Measurements from ENCODE around the gene PUS7.
"Not testable (repeated sequence)": the region's sequence is repeated elsewhere in the genome, so short reads cannot be mapped to it uniquely, and the experiment has no call there.

PUS7 gene

GRCh38 chr7:105423987-105424386, 98.1 kb downstream of the PUS7 start:
- no peaks in the 10 kb centered on the region for H3K36me3 ChIP-seq
- DNase-seq: no peak
- no peaks in the 10 kb centered on the region for H3K4me1 ChIP-seq
- H3K27me3 ChIP-seq: no peaks in the 10 kb centered on the region
- no peak for TF ChIP-seq CTCF (IDR thresholded peaks at IDR 0.05; ENCODE audit: low read depth, low read length)
- H3K4me3 ChIP-seq (ENCODE audit: low read depth, low read length): no peak overlapping the region
- H3K9me3 ChIP-seq: no peaks in the 10 kb centered on the region

- H3K4me3 ChIP-seq (ENCODE audit: low read depth, low read length): no peak overlapping the region
- no peak for DNase-seq
- no peaks in the 10 kb centered on the region for H3K27me3 ChIP-seq
- no peaks in the 10 kb centered on the region for H3K36me3 ChIP-seq
- no peaks in the 10 kb centered on the region for H3K9me3 ChIP-seq
- no peak for TF ChIP-seq CTCF (IDR thresholded peaks at IDR 0.05; ENCODE audit: low read depth, low read length)
- no peaks in the 10 kb centered on the region; the same call in 1 of the 2 replicates for H3K4me1 ChIP-seq
Measured at GRCh38 chr7:105413887-105414437, 108.1 kb downstream of the PUS7 start.

- H3K36me3 ChIP-seq; H3K4me1 ChIP-seq; H3K9me3 ChIP-seq; DNase-seq; H3K4me3 ChIP-seq (ENCODE audit: low read depth, low read length); H3K27me3 ChIP-seq: not testable (repeated sequence)
Measured at GRCh38 chr7:105410774-105411173, 111.3 kb downstream of the PUS7 start.

- H3K4me1 ChIP-seq; DNase-seq; H3K9me3 ChIP-seq; H3K4me3 ChIP-seq (ENCODE audit: low read depth, low read length); H3K27me3 ChIP-seq; H3K36me3 ChIP-seq: not testable (repeated sequence)
Measured at GRCh38 chr7:105409775-105410174, 112.3 kb downstream of the PUS7 start.

DNA sequence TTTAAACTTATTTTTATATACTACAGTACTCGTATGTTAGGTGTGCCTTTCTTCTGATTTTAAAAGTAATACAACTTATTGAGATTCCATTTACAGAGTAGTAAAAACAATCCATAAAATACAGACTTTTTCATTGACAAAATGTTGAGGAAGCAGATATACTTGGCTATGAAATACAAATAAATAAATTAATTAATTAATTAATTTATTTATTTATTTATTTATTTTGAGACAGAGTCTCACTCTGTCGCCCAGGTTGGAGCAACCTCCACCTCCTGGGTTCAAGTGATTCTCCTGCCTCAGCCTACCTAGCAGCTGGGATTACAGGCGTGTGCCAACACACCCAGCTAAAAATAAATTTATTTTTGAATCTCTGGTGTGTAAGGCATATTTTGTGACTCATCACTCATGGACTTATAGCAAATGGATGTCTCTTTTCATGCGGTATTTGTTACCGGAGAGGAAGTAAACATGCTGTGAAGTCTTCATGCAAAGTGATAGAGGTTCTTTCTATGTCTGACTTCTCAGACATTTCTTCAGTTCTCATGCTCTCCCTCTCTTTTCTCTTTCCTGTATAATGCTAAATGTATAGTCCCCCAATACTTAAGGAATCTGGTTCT, 113.2 kb downstream of the PUS7 start:
- H3K4me3 ChIP-seq (ENCODE audit: low read depth, low read length): no peak overlapping the region
- no peaks in the 10 kb centered on the region for H3K4me1 ChIP-seq
- no peak for DNase-seq
- H3K36me3 ChIP-seq: no peaks in the 10 kb centered on the region
- TF ChIP-seq CTCF (IDR thresholded peaks at IDR 0.05; ENCODE audit: low read depth, low read length): no peak
- H3K27me3 ChIP-seq: no peaks in the 10 kb centered on the region
- no peaks in the 10 kb centered on the region for H3K9me3 ChIP-seq
